Measurements from ENCODE around the gene HIP1. TPM values are rescaled to one million over a fixed set of nuclear protein-coding genes. Genes with fewer than 3 reads are reported as not detected.
"Not testable (repeated sequence)": the region's sequence is repeated elsewhere in the genome, so short reads cannot be mapped to it uniquely, and the experiment has no call there.

HIP1 gene
- total RNA-seq, 1 experiment from 2014 or later = 5.3 TPM

- BruUV-seq (replicated peaks) = no TSS peak
- Histone ChIP-seq H3K4me2 (ENCODE audit: low read length) (peak overlapping the region; percentile 99), H3K4me3 (ENCODE audit: low read length) (peak overlapping the region; percentile 87), H3K79me2 (ENCODE audit: low read length) (no peaks in the 10 kb centered on the region), H3K9ac (ENCODE audit: low read length) (peak overlapping the region; percentile 45; the same call in 1 of the 2 replicates), H3K36me3 (ENCODE audit: low read depth, low read length) (no peaks in the 10 kb centered on the region), H3K9me3 (ENCODE audit: low read length) (no peaks in the 10 kb centered on the region), H3K27me3 (ENCODE audit: low read length) (no peaks in the 10 kb centered on the region), H3F3A (ENCODE audit: low read length, unreplicated experiment) (no peaks in the 10 kb centered on the region), H3K9me2 (replicated peaks; ENCODE audit: low read length) (no peaks in the 10 kb centered on the region), H2AFZ (ENCODE audit: low read length) (peak overlapping the region; percentile 85), H4K20me1 (ENCODE audit: low read length) (no peaks in the 10 kb centered on the region), H3K27ac (ENCODE audit: low read length) (no peak overlapping the region), H3K4me1 (ENCODE audit: insufficient read depth, low read length) (peaks cover 5% of the 10 kb centered on the region)
- intact Hi-C loops (cut with micrococcal nuclease) = no loop called here
- TF ChIP-seq CTCF (conservative IDR thresholded peaks at IDR 0.05; ENCODE audit: low read depth, low read length) = no peak
- no peak for TF ChIP-seq EZH2phosphoT487 (IDR thresholded peaks at IDR 0.05; ENCODE audit: borderline replicate concordance, low read length)
- TF ChIP-seq EZH2 (IDR thresholded peaks at IDR 0.05; ENCODE audit: low read length, unreplicated experiment) = no peak
- CTCF ChIA-PET = no interaction called here
- POLR2A ChIA-PET (ENCODE audit: unreplicated experiment) = no interaction called here
- ATAC-seq (no peak), DNase-seq (no peak)
Measured at GRCh38 chr7:75637854-75638593, 100.7 kb downstream of the HIP1 start.

GRCh38 chr7:75635036-75635435 is 103.7 kb downstream of the HIP1 start:
- Histone ChIP-seq H3K36me3 (ENCODE audit: low read depth, low read length) (no peaks in the 10 kb centered on the region), H3F3A (ENCODE audit: low read length, unreplicated experiment) (no peaks in the 10 kb centered on the region), H3K4me2 (ENCODE audit: low read length) (no peak overlapping the region), H3K4me3 (ENCODE audit: low read length) (no peak overlapping the region), H3K4me1 (ENCODE audit: insufficient read depth, low read length) (peaks cover 5% of the 10 kb centered on the region), H2AFZ (ENCODE audit: low read length) (no peak overlapping the region), H3K27me3 (ENCODE audit: low read length) (no peaks in the 10 kb centered on the region), H3K27ac (ENCODE audit: low read length) (no peak overlapping the region), H3K79me2 (ENCODE audit: low read length) (no peaks in the 10 kb centered on the region), H4K20me1 (ENCODE audit: low read length) (no peaks in the 10 kb centered on the region), H3K9ac (ENCODE audit: low read length) (no peak overlapping the region), H3K9me2 (replicated peaks; ENCODE audit: low read length) (no peaks in the 10 kb centered on the region), H3K9me3 (ENCODE audit: low read length) (no peaks in the 10 kb centered on the region)
- POLR2A ChIA-PET (ENCODE audit: unreplicated experiment) = no interaction called here
- no TSS peak for BruUV-seq (replicated peaks)
- TF ChIP-seq EZH2 (IDR thresholded peaks at IDR 0.05; ENCODE audit: low read length, unreplicated experiment) = no peak
- no peak for TF ChIP-seq EZH2phosphoT487 (IDR thresholded peaks at IDR 0.05; ENCODE audit: borderline replicate concordance, low read length)
- TF ChIP-seq CTCF (conservative IDR thresholded peaks at IDR 0.05; ENCODE audit: low read depth, low read length) = no peak
- intact Hi-C loops (cut with micrococcal nuclease) = no loop called here
- ATAC-seq (no peak), DNase-seq (no peak)
- CTCF ChIA-PET = interaction anchor here (0.6 kb wide), 1 partner anchor 26 kb away, joined by 3 read pairs; no protein-coding TSS in a partner anchor

- H3K79me2 ChIP-seq (ENCODE audit: low read length); H3K9ac ChIP-seq (ENCODE audit: low read length); H4K20me1 ChIP-seq (ENCODE audit: low read length); H3K4me1 ChIP-seq (ENCODE audit: insufficient read depth, low read length); DNase-seq; H3K9me3 ChIP-seq (ENCODE audit: low read length); H2AFZ ChIP-seq (ENCODE audit: low read length); POLR2A ChIA-PET (ENCODE audit: unreplicated experiment); H3K9me2 ChIP-seq (replicated peaks; ENCODE audit: low read length); H3K4me2 ChIP-seq (ENCODE audit: low read length); H3F3A ChIP-seq (ENCODE audit: low read length, unreplicated experiment); H3K27me3 ChIP-seq (ENCODE audit: low read length); BruUV-seq (replicated peaks); ATAC-seq; H3K36me3 ChIP-seq (ENCODE audit: low read depth, low read length); H3K27ac ChIP-seq (ENCODE audit: low read length); intact Hi-C loops (cut with micrococcal nuclease); H3K4me3 ChIP-seq (ENCODE audit: low read length): not testable (repeated sequence)
- CTCF ChIA-PET = interaction anchor here (0.7 kb wide), 1 partner anchor 98 kb away, joined by 4 read pairs; no protein-coding TSS in a partner anchor
Measured at GRCh38 chr7:75632587-75632986, 106.2 kb downstream of the HIP1 start.

Measured in PC-3 (cell line).